Mucosa of descending colon (tissue), 3 donors: ENCODE data around the gene SLC35D1. TPM values are rescaled to one million over a fixed set of nuclear protein-coding genes. Genes with fewer than 3 reads are reported as not detected.
"Not testable (repeated sequence)": the region's sequence is repeated elsewhere in the genome, so short reads cannot be mapped to it uniquely, and the experiment has no call there.

ENCODE experiments used
- ATAC-seq: fragments of 200-7000 bp; cut with Tn5 transposase; one replicate; pipeline ENCODE4 v1.9.1; 2020; ENCODE audit warnings: mild to moderate bottlenecking, moderate library complexity
- DNase-seq, 3 donors: peaks; one replicate each; pipeline ENCODE4 v3.0.0-alpha.2; 2020
- H3K36me3 ChIP-seq: fragments of 200-600 bp; one replicate; pipeline ENCODE4 v1.8.0; 2021; ENCODE audit warnings: low read depth, mild to moderate bottlenecking
- H3K4me1 ChIP-seq: fragments of 200-600 bp; one replicate; pipeline ENCODE4 v1.8.0; 2021; ENCODE audit warnings: low read depth, mild to moderate bottlenecking
- H3K4me3 ChIP-seq: fragments of 200-600 bp; one replicate; pipeline ENCODE4 v1.8.0; 2021; ENCODE audit warnings: mild to moderate bottlenecking
- H3K9me3 ChIP-seq: fragments of 200-600 bp; one replicate; pipeline ENCODE4 v1.8.0; 2021; ENCODE audit warnings: mild to moderate bottlenecking
- intact Hi-C, 2 donors: fragments of 100-400 bp; cut with DNase I in 1 of 2; cut with micrococcal nuclease in 1 of 2; formaldehyde crosslinking; loops; one replicate each; pipeline versions ENCODE4 v1.11.0 to v1.11.1; 2022; cut with DNase I, micrococcal nuclease
- total RNA-seq, 3 donors: library from RNA; stranded (reverse); fragmentation: NEBNext Ultra II Directional in 2 of 3; extraction: Animal tissue kit (Norgen Biotek cat#: 25700) in 2 of 3; gene quantifications; one replicate each; pipeline versions ENCODE4 v1.2.1 to v1.2.4, GENCODE V29; 2021 to 2023
- TF ChIP-seq, protein P1 (sequence below): fragments of 200-600 bp; IDR thresholded peaks from one replicate; pipeline ENCODE4 v1.8.0; 2022; ENCODE audit warnings: antibody characterized with exemption, mild to moderate bottlenecking
- donor health status: DM: no; HTN: no; CAD: no; lungs with moderate emphysema.
- donor health status: DM: no; HTN: no; CAD: no.
- donor health status: DM: no; HTN: yes; CAD: no.

SLC35D1 gene
- total RNA-seq, 3 donors from 2014 or later = 38.0 to 84.1 (median 67.9) TPM

DNA sequence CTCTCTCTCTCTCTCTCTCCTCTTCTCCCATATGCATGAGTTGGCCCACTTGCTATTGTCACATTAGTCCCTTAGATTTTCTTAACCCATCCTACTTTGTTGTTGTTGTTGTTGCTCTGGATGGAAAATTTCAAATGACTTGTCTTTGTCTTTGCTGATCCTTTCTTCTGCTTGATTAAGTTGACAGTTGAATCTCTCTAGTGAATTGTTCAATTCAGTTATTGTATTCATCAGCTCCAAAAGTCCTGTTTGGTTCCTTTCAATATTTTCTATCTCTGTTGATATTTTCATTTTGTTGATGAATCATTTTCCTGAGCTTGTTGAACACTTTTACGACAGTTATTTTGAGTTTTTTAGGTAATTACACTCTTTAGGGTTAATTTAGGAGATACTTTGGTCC is 18.8 kb upstream of the SLC35D1 start:
- no peak overlapping the region for H3K4me3 ChIP-seq
- TF ChIP-seq, protein P1, sequence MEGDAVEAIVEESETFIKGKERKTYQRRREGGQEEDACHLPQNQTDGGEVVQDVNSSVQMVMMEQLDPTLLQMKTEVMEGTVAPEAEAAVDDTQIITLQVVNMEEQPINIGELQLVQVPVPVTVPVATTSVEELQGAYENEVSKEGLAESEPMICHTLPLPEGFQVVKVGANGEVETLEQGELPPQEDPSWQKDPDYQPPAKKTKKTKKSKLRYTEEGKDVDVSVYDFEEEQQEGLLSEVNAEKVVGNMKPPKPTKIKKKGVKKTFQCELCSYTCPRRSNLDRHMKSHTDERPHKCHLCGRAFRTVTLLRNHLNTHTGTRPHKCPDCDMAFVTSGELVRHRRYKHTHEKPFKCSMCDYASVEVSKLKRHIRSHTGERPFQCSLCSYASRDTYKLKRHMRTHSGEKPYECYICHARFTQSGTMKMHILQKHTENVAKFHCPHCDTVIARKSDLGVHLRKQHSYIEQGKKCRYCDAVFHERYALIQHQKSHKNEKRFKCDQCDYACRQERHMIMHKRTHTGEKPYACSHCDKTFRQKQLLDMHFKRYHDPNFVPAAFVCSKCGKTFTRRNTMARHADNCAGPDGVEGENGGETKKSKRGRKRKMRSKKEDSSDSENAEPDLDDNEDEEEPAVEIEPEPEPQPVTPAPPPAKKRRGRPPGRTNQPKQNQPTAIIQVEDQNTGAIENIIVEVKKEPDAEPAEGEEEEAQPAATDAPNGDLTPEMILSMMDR = no peak
- H3K9me3 ChIP-seq = peaks cover 2% of the 10 kb centered on the region
- no peaks in the 10 kb centered on the region for H3K4me1 ChIP-seq
- H3K36me3 ChIP-seq = no peaks in the 10 kb centered on the region
- DNase-seq (no peak), ATAC-seq (no peak)
- intact Hi-C loops = no loop called here

- ATAC-seq, H3K4me1 ChIP-seq, H3K4me3 ChIP-seq, H3K9me3 ChIP-seq, DNase-seq, intact Hi-C loops, H3K36me3 ChIP-seq: not testable (repeated sequence)
These were observed 13.7 kb upstream of the SLC35D1 start for GRCh38 chr1:67067655-67068054.

DNA sequence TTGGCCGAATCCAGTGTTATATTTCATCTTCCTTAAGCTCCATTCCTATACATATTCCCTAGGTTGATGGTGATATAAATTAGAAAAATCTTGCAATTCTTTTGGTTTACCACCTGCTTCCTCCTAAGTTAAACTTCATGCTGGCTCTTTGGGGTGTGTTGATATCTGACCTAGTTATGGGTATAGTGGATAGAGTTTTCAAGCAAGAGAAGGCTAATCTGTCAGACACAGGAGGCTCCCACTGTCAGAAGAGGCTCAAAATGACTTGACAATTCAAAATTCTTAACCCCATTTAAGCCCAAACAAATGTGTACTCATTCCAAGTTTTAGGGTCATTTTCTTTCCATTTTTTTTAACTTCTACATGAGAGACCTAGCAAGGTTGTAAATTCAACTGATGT is 8.5 kb upstream of the SLC35D1 start:
- Histone ChIP-seq H3K9me3 (peaks cover 3% of the 10 kb centered on the region), H3K4me1 (no peaks in the 10 kb centered on the region), H3K4me3 (no peak overlapping the region), H3K36me3 (no peaks in the 10 kb centered on the region)
- TF ChIP-seq, protein P1 = no peak
- intact Hi-C loops = no loop called here
- no peak for ATAC-seq
- no peak for DNase-seq

DNA sequence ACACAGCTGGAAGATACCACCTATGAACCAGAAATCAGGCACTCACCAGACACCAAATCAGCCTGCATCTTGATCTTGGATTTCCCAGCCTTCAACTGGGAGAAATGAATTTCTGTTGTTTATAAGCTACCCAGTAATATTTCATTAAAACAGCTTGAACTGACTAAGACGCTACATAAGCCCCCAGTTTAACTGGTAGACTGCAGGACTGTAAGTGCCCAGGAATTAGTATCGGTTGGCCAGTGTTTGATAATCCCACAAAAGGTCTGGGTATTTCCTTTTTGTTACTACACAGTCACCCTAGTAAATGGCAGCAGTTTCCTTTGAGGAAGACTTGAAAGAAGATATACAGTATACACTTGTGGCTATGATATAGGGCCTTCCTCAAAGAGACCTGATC is 7.3 kb upstream of the SLC35D1 start:
- DNase-seq (no peak), ATAC-seq (no peak)
- Histone ChIP-seq H3K9me3 (no peaks in the 10 kb centered on the region), H3K4me1 (no peaks in the 10 kb centered on the region), H3K36me3 (no peaks in the 10 kb centered on the region), H3K4me3 (no peak overlapping the region)
- TF ChIP-seq, protein P1 = no peak
- intact Hi-C loops = no loop called here

- intact Hi-C loops = no loop called here
- no peaks in the 10 kb centered on the region for H3K4me1 ChIP-seq
- no peaks in the 10 kb centered on the region for H3K9me3 ChIP-seq
- TF ChIP-seq, protein P1 = no peak
- DNase-seq (peak in 1 of 3 donors; percentile 24), ATAC-seq (peak; percentile 72)
- no peak overlapping the region for H3K4me3 ChIP-seq
- no peaks in the 10 kb centered on the region for H3K36me3 ChIP-seq
These were observed 6.9 kb upstream of the SLC35D1 start for GRCh38 chr1:67060811-67061218.

DNA sequence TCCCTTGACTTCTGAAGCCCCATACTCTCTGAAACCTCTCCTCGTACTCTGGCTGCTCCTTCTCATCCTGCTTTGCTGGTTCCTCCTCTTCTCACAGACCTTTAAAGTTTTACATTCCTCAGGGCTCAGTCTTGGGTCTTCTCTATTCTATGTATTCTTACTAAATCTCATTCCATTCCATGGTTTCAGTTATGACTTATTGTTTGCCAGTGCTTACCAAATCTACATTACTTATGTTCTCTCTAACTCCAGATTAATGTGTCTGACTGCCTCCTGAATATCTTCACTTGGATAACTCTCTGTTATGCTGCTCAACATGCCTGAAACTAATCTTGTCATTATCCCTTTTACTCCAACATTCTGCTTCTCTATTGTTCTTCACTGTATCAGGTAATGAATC is 5.4 kb upstream of the SLC35D1 start:
- Histone ChIP-seq H3K36me3 (no peaks in the 10 kb centered on the region), H3K4me1 (no peaks in the 10 kb centered on the region), H3K9me3 (no peaks in the 10 kb centered on the region), H3K4me3 (no peak overlapping the region)
- TF ChIP-seq, protein P1 = no peak
- ATAC-seq (no peak), DNase-seq (no peak)
- intact Hi-C loops = no loop called here
